ENCODE data around the gene CACNA1I. TPM values are rescaled to one million over a fixed set of nuclear protein-coding genes. Genes with fewer than 3 reads are reported as not detected.

Gene CACNA1I
- total RNA-seq, 1 experiment from 2014 or later, result 0.15 TPM

- TF ChIP-seq EZH2 (IDR thresholded peaks at IDR 0.05) (no peak), JUND (IDR thresholded peaks at IDR 0.05) (no peak)
- Histone ChIP-seq H3K4me3 (replicated peaks in 1 of 2; ENCODE audit: low read depth in 1 of 2, low read length in 2 of 2) (no peak overlapping the region), H3K27ac (ENCODE audit: low read depth, low read length) (no peak overlapping the region), H3K79me2 (ENCODE audit: insufficient read depth, low read length) (no peaks in the 10 kb centered on the region), H3K4me2 (ENCODE audit: low read length) (no peak overlapping the region), H3K4me1 (ENCODE audit: control insufficient read depth in 1 of 2, insufficient read depth in 2 of 2, low read length in 2 of 2) (peaks cover 3 to 8% of the 10 kb centered on the region in 2 experiments; a peak in 2 of 4 replicates), H3K9ac (ENCODE audit: low read length) (no peak overlapping the region), H4K20me1 (ENCODE audit: insufficient read depth) (no peaks in the 10 kb centered on the region), H3K9me2 (ENCODE audit: insufficient read depth) (no peaks in the 10 kb centered on the region), H3K36me3 (ENCODE audit: control insufficient read depth in 1 of 2, insufficient read depth in 2 of 2, low read length in 2 of 2) (no peaks in the 10 kb centered on the region), H3K27me3 (ENCODE audit: insufficient read depth, low read length) (peaks cover 21% of the 10 kb centered on the region; the same call in 1 of the 2 replicates), H2AFZ (ENCODE audit: low read depth, low read length, poor library complexity, severe bottlenecking) (no peak overlapping the region), H3K9me3 (ENCODE audit: control insufficient read depth in 1 of 2, insufficient read depth in 1 of 2, low read depth in 1 of 2, low read length in 2 of 2) (no peaks in the 10 kb centered on the region)
- no peak for ATAC-seq
- no peak for DNase-seq (ENCODE audit: low read depth, low spot score)
- RAD21 ChIA-PET (ENCODE audit: low non-redundant PET in 1 of 2, low total read pairs in 2 of 2, uncharacterized antibody in 2 of 2, unreplicated experiment in 2 of 2), result no interaction called here
- CTCF ChIA-PET, result interaction anchor here (0.9 to 1.0 kb wide), 2 partner anchors 9 to 12 kb away, joined by 3 read pairs; no protein-coding TSS in a partner anchor
- POLR2A ChIA-PET, result no interaction called here
- intact Hi-C loops (cut with micrococcal nuclease), result no loop called here
- BruUV-seq (replicated peaks), result no TSS peak
Observed at GRCh38 chr22:39547587-39547947, 23.0 kb upstream of the CACNA1I start.

GRCh38 chr22:39553429-39553828, 17.1 kb upstream of the CACNA1I start:
- Histone ChIP-seq H3K9me2 (ENCODE audit: insufficient read depth) (no peaks in the 10 kb centered on the region), H3K27me3 (ENCODE audit: insufficient read depth, low read length) (peaks cover 14% of the 10 kb centered on the region; the same call in 1 of the 2 replicates)
- intact Hi-C loops (cut with micrococcal nuclease), result no loop called here
- TF ChIP-seq REST (IDR thresholded peaks at IDR 0.05; ENCODE audit: low read depth) (no peak), ZFX (IDR thresholded peaks at IDR 0.05) (no peak), YY1 (IDR thresholded peaks at IDR 0.05; ENCODE audit: extremely low read depth, insufficient replicate concordance, low read depth, low read length) (no peak), ATF3 (IDR thresholded peaks at IDR 0.05) (no peak), CTCF (IDR thresholded peaks at IDR 0.05 in 2 of 3, conservative IDR thresholded peaks at IDR 0.05 in 1 of 3; ENCODE audit: borderline replicate concordance in 1 of 3, insufficient read depth in 1 of 3, low read depth in 2 of 3, low read length in 2 of 3) (no peak), SRF (IDR thresholded peaks at IDR 0.05; ENCODE audit: low read depth) (no peak), CEBPB (IDR thresholded peaks at IDR 0.05; ENCODE audit: low read depth) (no peak), ZNF274 (IDR thresholded peaks at IDR 0.05; ENCODE audit: low read depth, low read length) (no peak), EZH2 (IDR thresholded peaks at IDR 0.05) (no peak), POLR2AphosphoS5 (IDR thresholded peaks at IDR 0.05; ENCODE audit: low read depth, low read length) (no peak), FOSL1 (IDR thresholded peaks at IDR 0.05; ENCODE audit: low read depth) (no peak), EGR1 (IDR thresholded peaks at IDR 0.05; ENCODE audit: low read depth) (no peak), JUND (IDR thresholded peaks at IDR 0.05) (no peak), MAX (IDR thresholded peaks at IDR 0.05) (no peak), EZH2phosphoT487 (IDR thresholded peaks at IDR 0.05; ENCODE audit: borderline replicate concordance) (no peak), ELF1 (IDR thresholded peaks at IDR 0.05; ENCODE audit: borderline replicate concordance, low read depth) (no peak), SP1 (IDR thresholded peaks at IDR 0.05; ENCODE audit: low read depth) (no peak)

More at GRCh38 chr22:39553429-39553828, 17.1 kb upstream of the CACNA1I start:
- H3K4me3 ChIP-seq (replicated peaks in 1 of 2; ENCODE audit: low read depth in 1 of 2, low read length in 2 of 2), result no peak overlapping the region
- BruUV-seq (replicated peaks), result no TSS peak
- H3K9me3 ChIP-seq (ENCODE audit: control insufficient read depth in 1 of 2, insufficient read depth in 1 of 2, low read depth in 1 of 2, low read length in 2 of 2), result no peaks in the 10 kb centered on the region
- ATAC-seq (no peak), DNase-seq (ENCODE audit: low read depth, low spot score) (no peak)
- H3K4me1 ChIP-seq (ENCODE audit: control insufficient read depth in 1 of 2, insufficient read depth in 2 of 2, low read length in 2 of 2), result no peaks in the 10 kb centered on the region
- no peak overlapping the region for H2AFZ ChIP-seq (ENCODE audit: low read depth, low read length, poor library complexity, severe bottlenecking)
- H4K20me1 ChIP-seq (ENCODE audit: insufficient read depth), result no peaks in the 10 kb centered on the region
- H3K4me2 ChIP-seq (ENCODE audit: low read length), result no peak overlapping the region
- ChIA-PET RAD21 (ENCODE audit: low non-redundant PET in 1 of 2, low total read pairs in 2 of 2, uncharacterized antibody in 2 of 2, unreplicated experiment in 2 of 2) (no interaction called here), CTCF (no interaction called here), POLR2A (no interaction called here)
- no peaks in the 10 kb centered on the region for H3K36me3 ChIP-seq (ENCODE audit: control insufficient read depth in 1 of 2, insufficient read depth in 2 of 2, low read length in 2 of 2)
- H3K27ac ChIP-seq (ENCODE audit: low read depth, low read length), result no peak overlapping the region
- no peaks in the 10 kb centered on the region for H3K79me2 ChIP-seq (ENCODE audit: insufficient read depth, low read length)
- H3K9ac ChIP-seq (ENCODE audit: low read length), result no peak overlapping the region
